Fibroblast of lung (primary cell): ENCODE results near the gene ITCH. TPM values are rescaled to one million over a fixed set of nuclear protein-coding genes. Genes with fewer than 3 reads are reported as not detected.
A peak's percentile ranks its signal among the peaks of the same experiment; 100 is the strongest.

Experiments used
- DNase-seq, 2 donors: peaks; one replicate each; pipeline versions ENCODE4 v3.0.0 to v3.0.0-alpha.2; 2010; ENCODE audit warnings: low read depth in 2 of 2
- H2AFZ ChIP-seq: 2 replicates; pipeline ENCODE4 v1.5.1; 2012; ENCODE audit warnings: low read length, control low read depth, inconsistent platforms
- H3K27ac ChIP-seq: 2 replicates; pipeline ENCODE4 v1.5.1; 2011; ENCODE audit warnings: low read length, control low read depth; ENCODE audit not compliant: insufficient read depth
- H3K27me3 ChIP-seq: 2 replicates; pipeline ENCODE4 v1.5.1; 2011; ENCODE audit warnings: mild to moderate bottlenecking, low read length; ENCODE audit not compliant: control insufficient read depth, insufficient read depth
- H3K36me3 ChIP-seq: 2 replicates; pipeline ENCODE4 v1.5.1; 2011; ENCODE audit warnings: low read length; ENCODE audit not compliant: control insufficient read depth, insufficient read depth
- H3K4me1 ChIP-seq: 2 replicates; pipeline ENCODE4 v1.5.1; 2011; ENCODE audit warnings: low read length; ENCODE audit not compliant: control insufficient read depth, insufficient read depth; ENCODE audit errors: extremely low read depth
- H3K4me2 ChIP-seq: 2 replicates; pipeline ENCODE4 v1.5.1; 2011; ENCODE audit warnings: low read length, control low read depth; ENCODE audit not compliant: insufficient read depth; ENCODE audit errors: extremely low read depth
- H3K4me3 ChIP-seq, 4 experiments: fragments of 200-600 bp in 1 of 4; sonication (generic) in 1 of 4; replicated peaks in 1 of 4; 2 replicates each; pipeline ENCODE4 v1.5.1; 2011 to 2016; ENCODE audit warnings: low read length in 4 of 4, low read depth in 3 of 4, mild to moderate bottlenecking in 3 of 4, control low read depth in 2 of 4, inconsistent platforms in 1 of 4, mixed read lengths in 1 of 4; ENCODE audit not compliant: insufficient read depth in 1 of 4; ENCODE audit errors: control extremely low read depth in 1 of 4
- H3K79me2 ChIP-seq: 2 replicates; pipeline ENCODE4 v1.5.1; 2012; ENCODE audit warnings: mild to moderate bottlenecking, low read length, inconsistent platforms; ENCODE audit not compliant: control insufficient read depth, insufficient read depth
- H3K9ac ChIP-seq: 2 replicates; pipeline ENCODE4 v1.5.1; 2011; ENCODE audit warnings: mild to moderate bottlenecking, low read length, control low read depth; ENCODE audit not compliant: insufficient read depth
- H3K9me3 ChIP-seq: 2 replicates; pipeline ENCODE4 v1.5.1; 2012; ENCODE audit warnings: low read depth, low read length; ENCODE audit not compliant: control insufficient read depth, insufficient read depth
- H4K20me1 ChIP-seq: 2 replicates; pipeline ENCODE4 v1.5.1; 2011; ENCODE audit warnings: low read length; ENCODE audit not compliant: control insufficient read depth, insufficient read depth; ENCODE audit errors: extremely low read depth
- CTCF ChIP-seq, 2 donors: IDR thresholded peaks in 1 of 2; conservative IDR thresholded peaks in 1 of 2; 1 replicate in 1 of 2; 2 replicates in 1 of 2; pipeline ENCODE4 v1.5.1; 2011 to 2012; ENCODE audit warnings: low read length in 2 of 2, control low read depth in 1 of 2, inconsistent platforms in 1 of 2, low read depth in 1 of 2, mild to moderate bottlenecking in 1 of 2
- EZH2 ChIP-seq: IDR thresholded peaks from 2 replicates; pipeline ENCODE4 v1.5.1; 2012; ENCODE audit warnings: low read length, control low read depth, mild to moderate bottlenecking; ENCODE audit errors: missing control alignments
- polyA plus RNA-seq, 2 donors: library from polyadenylated mRNA; depleted of rRNA in 1 of 2; stranded (reverse) in 1 of 2; unstranded in 1 of 2; fragments of >200 nt; gene quantifications; 2 replicates each; pipeline ENCODE4 v1.2.1, GENCODE V29; 2011 to 2012; ENCODE audit warnings: missing spikeins in 1 of 2
- total RNA-seq: library from RNA; depleted of rRNA; stranded (reverse); fragments of >200 nt; gene quantifications from 2 replicates; pipeline ENCODE4 v1.2.1, GENCODE V29; 2014

The ITCH gene
- total and polyA plus RNA-seq, 2 donors (not counting 1 experiment from before 2014, with no cell fraction given), result 25.0 to 77.6 TPM

GRCh38 chr20:34385464-34385863 is 22.4 kb downstream of the ITCH start:
- H3K4me3 ChIP-seq, result no peak overlapping the region
- peaks cover 3% of the 10 kb centered on the region for H4K20me1 ChIP-seq
- H3K9me3 ChIP-seq, result no peaks in the 10 kb centered on the region
- H3K79me2 ChIP-seq, result peaks cover 75% of the 10 kb centered on the region
- H3K36me3 ChIP-seq, result no peaks in the 10 kb centered on the region
- no peak overlapping the region for H3K27ac ChIP-seq
- no peak for DNase-seq
- peaks cover 9% of the 10 kb centered on the region for H3K4me1 ChIP-seq
- H2AFZ ChIP-seq, result no peak overlapping the region
- no peak overlapping the region for H3K9ac ChIP-seq
- TF ChIP-seq EZH2 (no peak), CTCF (conservative IDR thresholded peaks at IDR 0.05 in 1 of 2, IDR thresholded peaks at IDR 0.05 in 1 of 2; ENCODE audit: low read depth in 1 of 2, low read length in 2 of 2) (no peak)
- H3K27me3 ChIP-seq, result no peaks in the 10 kb centered on the region
- H3K4me2 ChIP-seq, result no peak overlapping the region

- H3K79me2 ChIP-seq, result peaks cover 74% of the 10 kb centered on the region
- H3K9me3 ChIP-seq, result no peaks in the 10 kb centered on the region
- DNase-seq, result no peak
- H3K27me3 ChIP-seq, result no peaks in the 10 kb centered on the region
- H3K27ac ChIP-seq, result no peak overlapping the region
- no peak overlapping the region for H2AFZ ChIP-seq
- H3K4me3 ChIP-seq, result no peak overlapping the region
- H3K4me2 ChIP-seq, result peak overlapping the region; percentile 3
- TF ChIP-seq CTCF (conservative IDR thresholded peaks at IDR 0.05 in 1 of 2, IDR thresholded peaks at IDR 0.05 in 1 of 2; ENCODE audit: low read depth in 1 of 2, low read length in 2 of 2), result no peak
- H3K36me3 ChIP-seq, result peaks cover 2% of the 10 kb centered on the region
- peaks cover 9% of the 10 kb centered on the region for H4K20me1 ChIP-seq
- H3K4me1 ChIP-seq, result peaks cover 12% of the 10 kb centered on the region
- H3K9ac ChIP-seq, result no peak overlapping the region
These were observed 24.9 kb downstream of the ITCH start for GRCh38 chr20:34388000-34388399.

- Histone ChIP-seq H3K4me2 (no peak overlapping the region), H3K36me3 (peaks cover 3% of the 10 kb centered on the region), H3K9me3 (no peaks in the 10 kb centered on the region), H3K27ac (peak overlapping the region; percentile 31), H3K27me3 (no peaks in the 10 kb centered on the region), H3K9ac (no peak overlapping the region), H3K79me2 (peaks cover 74% of the 10 kb centered on the region), H3K4me1 (peaks cover 12% of the 10 kb centered on the region), H3K4me3 (no peak overlapping the region), H2AFZ (no peak overlapping the region), H4K20me1 (peaks cover 9% of the 10 kb centered on the region)
- no peak for DNase-seq
- TF ChIP-seq CTCF (conservative IDR thresholded peaks at IDR 0.05 in 1 of 2, IDR thresholded peaks at IDR 0.05 in 1 of 2; ENCODE audit: low read depth in 1 of 2, low read length in 2 of 2) (no peak), EZH2 (no peak)
These were observed 25.6 kb downstream of the ITCH start for GRCh38 chr20:34388678-34389077.
